Measurements from ENCODE around the gene ANKFN1.

The ANKFN1 gene

DNA sequence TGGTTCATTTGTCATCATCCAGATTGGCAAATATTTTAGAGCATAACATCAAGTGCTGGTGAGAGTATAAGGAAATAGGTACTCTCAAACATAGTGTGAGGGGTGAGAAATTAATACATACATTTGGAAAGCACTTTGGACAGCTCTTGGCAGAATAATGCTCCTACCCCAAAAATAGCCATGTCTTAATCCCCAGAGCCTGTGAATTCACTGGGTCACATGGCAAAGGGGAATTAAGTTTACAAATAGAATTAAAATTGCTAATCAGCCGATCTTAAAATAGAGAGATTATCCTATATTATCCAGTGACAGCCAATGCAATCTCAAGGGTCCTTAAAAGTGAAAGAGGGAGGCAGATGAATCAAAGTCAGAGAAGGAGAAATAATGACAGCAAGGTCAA is 38.8 kb upstream of the ANKFN1 start:
- H3K79me2 ChIP-seq (ENCODE audit: insufficient read depth, low read length) = no peaks in the 10 kb centered on the region
- no peak overlapping the region for H3K4me2 ChIP-seq (ENCODE audit: low read depth, low read length, poor library complexity, severe bottlenecking)
- H3K4me3 ChIP-seq (ENCODE audit: insufficient read depth, low read length, poor library complexity, severe bottlenecking) = no peak overlapping the region
- no peak overlapping the region for H2AFZ ChIP-seq (ENCODE audit: low read depth, low read length, severe bottlenecking)
- H3K9me2 ChIP-seq (replicated peaks; ENCODE audit: insufficient read depth, low read length) = no peaks in the 10 kb centered on the region
- no peak overlapping the region for H3K27ac ChIP-seq (ENCODE audit: low read depth, low read length)
- no peaks in the 10 kb centered on the region for H3K36me3 ChIP-seq (ENCODE audit: low read length)
- H4K20me1 ChIP-seq (ENCODE audit: low read depth, low read length) = no peaks in the 10 kb centered on the region
- no peaks in the 10 kb centered on the region for H3K27me3 ChIP-seq (ENCODE audit: low read length)
- H3K9me3 ChIP-seq (ENCODE audit: insufficient read depth, low read length) = no peaks in the 10 kb centered on the region
- TF ChIP-seq, protein P1, sequence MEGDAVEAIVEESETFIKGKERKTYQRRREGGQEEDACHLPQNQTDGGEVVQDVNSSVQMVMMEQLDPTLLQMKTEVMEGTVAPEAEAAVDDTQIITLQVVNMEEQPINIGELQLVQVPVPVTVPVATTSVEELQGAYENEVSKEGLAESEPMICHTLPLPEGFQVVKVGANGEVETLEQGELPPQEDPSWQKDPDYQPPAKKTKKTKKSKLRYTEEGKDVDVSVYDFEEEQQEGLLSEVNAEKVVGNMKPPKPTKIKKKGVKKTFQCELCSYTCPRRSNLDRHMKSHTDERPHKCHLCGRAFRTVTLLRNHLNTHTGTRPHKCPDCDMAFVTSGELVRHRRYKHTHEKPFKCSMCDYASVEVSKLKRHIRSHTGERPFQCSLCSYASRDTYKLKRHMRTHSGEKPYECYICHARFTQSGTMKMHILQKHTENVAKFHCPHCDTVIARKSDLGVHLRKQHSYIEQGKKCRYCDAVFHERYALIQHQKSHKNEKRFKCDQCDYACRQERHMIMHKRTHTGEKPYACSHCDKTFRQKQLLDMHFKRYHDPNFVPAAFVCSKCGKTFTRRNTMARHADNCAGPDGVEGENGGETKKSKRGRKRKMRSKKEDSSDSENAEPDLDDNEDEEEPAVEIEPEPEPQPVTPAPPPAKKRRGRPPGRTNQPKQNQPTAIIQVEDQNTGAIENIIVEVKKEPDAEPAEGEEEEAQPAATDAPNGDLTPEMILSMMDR (IDR thresholded peaks at IDR 0.05; ENCODE audit: insufficient read depth, low read length, poor library complexity, severe bottlenecking) = no peak
- no peak for TF ChIP-seq EZH2phosphoT487 (conservative IDR thresholded peaks at IDR 0.05; ENCODE audit: low read length)
- no peaks in the 10 kb centered on the region for H3F3A ChIP-seq (ENCODE audit: insufficient read depth)
- H3K9ac ChIP-seq (ENCODE audit: low read length) = no peak overlapping the region

DNA sequence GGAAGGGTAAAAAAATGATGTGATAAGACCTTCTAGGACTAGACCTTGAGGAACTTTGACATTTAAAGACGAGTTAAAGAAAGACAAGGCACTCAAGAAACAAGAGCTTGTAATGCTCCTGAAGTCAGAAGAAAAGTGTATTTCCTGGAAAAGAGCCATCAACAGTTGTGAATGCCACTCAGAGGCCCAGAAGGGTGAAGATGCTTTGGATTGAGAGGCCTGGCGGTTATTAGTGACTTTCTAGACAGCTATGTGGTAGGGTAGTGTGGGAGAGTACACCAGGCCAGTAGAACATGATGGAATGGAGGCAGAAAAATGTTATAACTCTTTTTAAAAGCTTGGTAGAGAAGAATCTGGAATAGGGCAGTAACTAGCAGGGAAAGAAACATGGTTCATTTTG is 34.1 kb upstream of the ANKFN1 start:
- no peaks in the 10 kb centered on the region for H3F3A ChIP-seq (ENCODE audit: insufficient read depth)
- H3K4me3 ChIP-seq (ENCODE audit: insufficient read depth, low read length, poor library complexity, severe bottlenecking) = no peak overlapping the region
- H3K9me3 ChIP-seq (ENCODE audit: insufficient read depth, low read length) = no peaks in the 10 kb centered on the region
- TF ChIP-seq, protein P1 (IDR thresholded peaks at IDR 0.05; ENCODE audit: insufficient read depth, low read length, poor library complexity, severe bottlenecking) = no peak
- TF ChIP-seq EZH2phosphoT487 (conservative IDR thresholded peaks at IDR 0.05; ENCODE audit: low read length) = no peak
- no peaks in the 10 kb centered on the region for H4K20me1 ChIP-seq (ENCODE audit: low read depth, low read length)
- no peaks in the 10 kb centered on the region; the same call in 1 of the 2 replicates for H3K9me2 ChIP-seq (replicated peaks; ENCODE audit: insufficient read depth, low read length)
- H3K4me2 ChIP-seq (ENCODE audit: low read depth, low read length, poor library complexity, severe bottlenecking) = no peak overlapping the region
- no peak overlapping the region for H3K9ac ChIP-seq (ENCODE audit: low read length)
- H3K79me2 ChIP-seq (ENCODE audit: insufficient read depth, low read length) = no peaks in the 10 kb centered on the region
- no peak overlapping the region for H3K27ac ChIP-seq (ENCODE audit: low read depth, low read length)
- no peaks in the 10 kb centered on the region for H3K27me3 ChIP-seq (ENCODE audit: low read length)
- H3K36me3 ChIP-seq (ENCODE audit: low read length) = no peaks in the 10 kb centered on the region
- no peak overlapping the region for H2AFZ ChIP-seq (ENCODE audit: low read depth, low read length, severe bottlenecking)

DNA sequence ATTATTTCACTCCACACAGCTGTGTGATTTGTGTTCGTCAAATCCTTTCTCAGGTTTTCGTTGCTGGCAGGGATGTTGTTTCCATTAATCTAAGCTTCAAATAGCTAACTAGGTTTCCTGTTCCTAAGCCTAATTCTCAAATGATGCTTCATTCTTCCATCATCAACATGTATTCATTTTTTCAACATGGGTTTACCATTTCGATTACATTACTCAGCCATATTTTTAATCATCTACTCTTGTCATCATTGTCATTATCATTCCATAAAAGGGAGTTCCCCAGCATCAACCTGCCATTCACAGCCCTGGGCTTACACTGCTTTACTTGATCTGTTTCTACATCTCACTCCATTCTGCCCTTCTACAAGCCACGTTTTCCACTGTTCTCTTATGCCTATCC is 33.3 kb upstream of the ANKFN1 start:
- Histone ChIP-seq H3K9ac (ENCODE audit: low read length) (no peak overlapping the region), H3K9me2 (replicated peaks; ENCODE audit: insufficient read depth, low read length) (no peaks in the 10 kb centered on the region; the same call in 1 of the 2 replicates), H4K20me1 (ENCODE audit: low read depth, low read length) (no peaks in the 10 kb centered on the region), H3K9me3 (ENCODE audit: insufficient read depth, low read length) (no peaks in the 10 kb centered on the region), H3K36me3 (ENCODE audit: low read length) (no peaks in the 10 kb centered on the region), H3F3A (ENCODE audit: insufficient read depth) (no peaks in the 10 kb centered on the region), H3K4me2 (ENCODE audit: low read depth, low read length, poor library complexity, severe bottlenecking) (no peak overlapping the region), H3K27ac (ENCODE audit: low read depth, low read length) (no peak overlapping the region), H2AFZ (ENCODE audit: low read depth, low read length, severe bottlenecking) (no peak overlapping the region), H3K79me2 (ENCODE audit: insufficient read depth, low read length) (no peaks in the 10 kb centered on the region), H3K27me3 (ENCODE audit: low read length) (no peaks in the 10 kb centered on the region), H3K4me3 (ENCODE audit: insufficient read depth, low read length, poor library complexity, severe bottlenecking) (no peak overlapping the region)
- TF ChIP-seq, protein P1 (IDR thresholded peaks at IDR 0.05; ENCODE audit: insufficient read depth, low read length, poor library complexity, severe bottlenecking) = no peak
- no peak for TF ChIP-seq EZH2phosphoT487 (conservative IDR thresholded peaks at IDR 0.05; ENCODE audit: low read length)

Data from SU-DHL-6 (cell line).